ENCODE results near the gene NHERF1.

NHERF1 gene

DNA sequence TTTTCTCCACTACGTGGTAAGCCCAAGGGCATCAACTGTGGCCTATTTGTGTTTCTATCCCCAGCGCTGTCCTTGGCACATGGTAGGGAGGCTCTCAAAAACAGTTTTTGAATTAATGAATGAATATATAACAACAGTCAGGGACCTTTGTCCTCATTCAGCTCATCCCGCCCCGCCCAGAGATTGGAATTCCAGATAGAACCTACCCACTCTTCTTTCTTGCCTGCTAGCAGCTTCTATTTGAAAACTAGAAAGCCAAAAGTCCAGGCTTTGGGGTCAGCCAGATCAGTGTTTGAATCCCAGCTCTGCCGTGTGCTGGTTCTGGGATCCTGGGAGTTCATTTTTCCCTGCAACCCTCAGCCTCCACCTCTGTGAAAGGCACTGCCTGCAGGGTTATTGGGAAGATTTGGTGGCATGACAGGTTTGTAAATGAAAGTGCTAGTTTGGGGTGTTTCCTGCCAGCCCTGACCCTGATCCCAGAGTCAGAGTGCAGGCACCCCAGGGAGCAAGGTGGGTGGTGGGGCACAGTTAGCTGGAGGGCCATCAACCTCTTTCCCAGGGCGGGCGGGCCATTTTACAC, 4.5 kb downstream of the NHERF1 start:
- peaks cover 80% of the 10 kb centered on the region for H3K36me3 ChIP-seq (ENCODE audit: insufficient read depth, low read length)

DNA sequence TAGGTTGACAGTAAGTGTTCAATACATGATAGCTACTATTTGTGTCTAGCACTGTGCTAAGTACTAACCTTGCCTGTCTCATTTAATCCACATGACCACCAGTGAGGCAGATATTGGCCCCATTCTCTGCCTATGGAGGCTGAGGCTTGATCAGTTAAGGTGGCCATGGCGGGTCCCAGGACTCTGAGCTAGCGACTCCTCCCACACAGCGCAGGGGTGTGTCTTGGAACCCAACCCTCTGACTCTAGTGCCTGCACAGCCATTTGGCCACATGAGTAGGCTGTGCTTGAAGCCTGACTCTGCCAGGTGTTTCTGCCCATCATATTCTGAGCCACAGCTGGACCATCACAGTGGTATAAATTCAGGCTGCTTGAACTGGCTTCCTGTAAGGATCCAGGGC, 6.4 kb downstream of the NHERF1 start:
- no peak overlapping the region for H3K9ac ChIP-seq (ENCODE audit: low read depth, low read length)
- DNase-seq: no peak
- H2AFZ ChIP-seq (ENCODE audit: low read depth, low read length): no peak overlapping the region
- TF ChIP-seq, protein P1, sequence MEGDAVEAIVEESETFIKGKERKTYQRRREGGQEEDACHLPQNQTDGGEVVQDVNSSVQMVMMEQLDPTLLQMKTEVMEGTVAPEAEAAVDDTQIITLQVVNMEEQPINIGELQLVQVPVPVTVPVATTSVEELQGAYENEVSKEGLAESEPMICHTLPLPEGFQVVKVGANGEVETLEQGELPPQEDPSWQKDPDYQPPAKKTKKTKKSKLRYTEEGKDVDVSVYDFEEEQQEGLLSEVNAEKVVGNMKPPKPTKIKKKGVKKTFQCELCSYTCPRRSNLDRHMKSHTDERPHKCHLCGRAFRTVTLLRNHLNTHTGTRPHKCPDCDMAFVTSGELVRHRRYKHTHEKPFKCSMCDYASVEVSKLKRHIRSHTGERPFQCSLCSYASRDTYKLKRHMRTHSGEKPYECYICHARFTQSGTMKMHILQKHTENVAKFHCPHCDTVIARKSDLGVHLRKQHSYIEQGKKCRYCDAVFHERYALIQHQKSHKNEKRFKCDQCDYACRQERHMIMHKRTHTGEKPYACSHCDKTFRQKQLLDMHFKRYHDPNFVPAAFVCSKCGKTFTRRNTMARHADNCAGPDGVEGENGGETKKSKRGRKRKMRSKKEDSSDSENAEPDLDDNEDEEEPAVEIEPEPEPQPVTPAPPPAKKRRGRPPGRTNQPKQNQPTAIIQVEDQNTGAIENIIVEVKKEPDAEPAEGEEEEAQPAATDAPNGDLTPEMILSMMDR (IDR thresholded peaks at IDR 0.05; ENCODE audit: borderline replicate concordance, extremely low read depth, low read length, poor library complexity, severe bottlenecking): no peak
- H3K36me3 ChIP-seq (ENCODE audit: insufficient read depth, low read length): peaks cover 73% of the 10 kb centered on the region
- no peaks in the 10 kb centered on the region for H3K9me3 ChIP-seq (ENCODE audit: insufficient read depth, low read length, severe bottlenecking)
- no peak for ATAC-seq (ENCODE audit: insufficient read depth, low read depth)
- no peak overlapping the region for H3K4me3 ChIP-seq (ENCODE audit: low read depth in 1 of 2, low read length in 2 of 2)
- H3K27me3 ChIP-seq (ENCODE audit: insufficient read depth, low read length, poor library complexity): no peaks in the 10 kb centered on the region
- H3K27ac ChIP-seq (ENCODE audit: low read length): no peak overlapping the region
- H3K4me1 ChIP-seq (ENCODE audit: insufficient read depth, low read length): peaks cover 89% of the 10 kb centered on the region
- peaks cover 91% of the 10 kb centered on the region for H4K20me1 ChIP-seq (ENCODE audit: insufficient read depth, low read length)
- peaks cover 100% of the 10 kb centered on the region for H3K79me2 ChIP-seq (ENCODE audit: insufficient read depth, low read length)
- peak overlapping the region; percentile 31; the same call in 1 of the 2 replicates for H3K4me2 ChIP-seq (ENCODE audit: insufficient read depth, low read length)

More for the DNA sequence above, 4.5 kb downstream of the NHERF1 start:
- Histone ChIP-seq H3K9me3 (ENCODE audit: insufficient read depth, low read length, severe bottlenecking) (no peaks in the 10 kb centered on the region), H2AFZ (ENCODE audit: low read depth, low read length) (no peak overlapping the region), H3K79me2 (ENCODE audit: insufficient read depth, low read length) (peaks cover 98% of the 10 kb centered on the region), H3K9ac (ENCODE audit: low read depth, low read length) (peak overlapping the region; percentile 98; the same call in 1 of the 2 replicates), H3K27me3 (ENCODE audit: insufficient read depth, low read length, poor library complexity) (no peaks in the 10 kb centered on the region), H3K27ac (ENCODE audit: low read length) (0 out of 2 replicates have a peak overlapping the region, but pooled peaks have one; percentile 31), H4K20me1 (ENCODE audit: insufficient read depth, low read length) (peaks cover 85% of the 10 kb centered on the region), H3K4me3 (ENCODE audit: low read depth in 1 of 2, low read length in 2 of 2) (peak overlapping the region in 1 of 2 experiments; percentile 9; a peak in 1 of 4 replicates), H3K4me2 (ENCODE audit: insufficient read depth, low read length) (peak overlapping the region; percentile 100), H3K4me1 (ENCODE audit: insufficient read depth, low read length) (peaks cover 76% of the 10 kb centered on the region)
- DNase-seq (no peak), ATAC-seq (ENCODE audit: insufficient read depth, low read depth) (no peak)
- TF ChIP-seq, protein P1 (IDR thresholded peaks at IDR 0.05; ENCODE audit: borderline replicate concordance, extremely low read depth, low read length, poor library complexity, severe bottlenecking): no peak
- TF ChIP-seq EZH2 (IDR thresholded peaks at IDR 0.05; ENCODE audit: borderline replicate concordance, low read depth, low read length, severe bottlenecking): no peak

DNA sequence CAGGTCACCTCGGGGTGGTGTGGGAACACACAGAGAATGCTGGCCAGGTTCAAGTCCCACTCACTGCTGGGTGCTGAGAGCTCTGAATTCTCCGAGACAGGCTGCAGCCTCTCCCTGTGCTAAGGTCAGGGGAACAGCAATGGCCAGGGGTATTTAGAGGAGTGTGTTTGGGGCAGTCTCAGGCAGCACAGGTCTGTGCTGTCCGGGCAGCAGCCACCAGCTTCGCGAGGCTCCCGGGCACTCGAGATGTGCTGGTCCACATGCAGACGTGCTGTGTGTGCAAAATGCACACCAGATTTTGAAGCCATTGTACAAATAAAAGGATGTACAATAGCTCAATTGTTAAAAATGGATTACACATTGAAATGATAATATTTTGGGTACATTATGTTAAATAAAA, 7.1 kb downstream of the NHERF1 start:
- no peak for DNase-seq
- peaks cover 73% of the 10 kb centered on the region for H3K36me3 ChIP-seq (ENCODE audit: insufficient read depth, low read length)
- H3K27ac ChIP-seq (ENCODE audit: low read length): no peak overlapping the region; the same call in 1 of the 2 replicates
- H3K4me2 ChIP-seq (ENCODE audit: insufficient read depth, low read length): peak overlapping the region; percentile 31; the same call in 1 of the 2 replicates
- H3K4me3 ChIP-seq (ENCODE audit: low read depth in 1 of 2, low read length in 2 of 2): no peak overlapping the region
- ATAC-seq (ENCODE audit: insufficient read depth, low read depth): no peak
- H4K20me1 ChIP-seq (ENCODE audit: insufficient read depth, low read length): peaks cover 91% of the 10 kb centered on the region
- H2AFZ ChIP-seq (ENCODE audit: low read depth, low read length): no peak overlapping the region
- peaks cover 100% of the 10 kb centered on the region for H3K79me2 ChIP-seq (ENCODE audit: insufficient read depth, low read length)
- no peaks in the 10 kb centered on the region for H3K27me3 ChIP-seq (ENCODE audit: insufficient read depth, low read length, poor library complexity)
- no peak overlapping the region; the same call in 1 of the 2 replicates for H3K9ac ChIP-seq (ENCODE audit: low read depth, low read length)
- peaks cover 89% of the 10 kb centered on the region for H3K4me1 ChIP-seq (ENCODE audit: insufficient read depth, low read length)
- TF ChIP-seq, protein P1 (IDR thresholded peaks at IDR 0.05; ENCODE audit: borderline replicate concordance, extremely low read depth, low read length, poor library complexity, severe bottlenecking): no peak
- no peak for TF ChIP-seq EZH2 (IDR thresholded peaks at IDR 0.05; ENCODE audit: borderline replicate concordance, low read depth, low read length, severe bottlenecking)
- no peaks in the 10 kb centered on the region for H3K9me3 ChIP-seq (ENCODE audit: insufficient read depth, low read length, severe bottlenecking)
